A673 (cell line): ENCODE measurements around the gene PCDHB16. TPM values are rescaled to one million over a fixed set of nuclear protein-coding genes. Genes with fewer than 3 reads are reported as not detected.
"Not testable (repeated sequence)": the region's sequence is repeated elsewhere in the genome, so short reads cannot be mapped to it uniquely, and the experiment has no call there.

Source experiments
- BruUV-seq: library from RNA; stranded (reverse); fragments of 400-500 nt; replicated peaks from 2 replicates; lab custom pipeline; 2021; lab: Mats Ljungman, UMichigan
- CTCF ChIA-PET: fragments of 300-600 bp; sonication (Branson Sonifier 250); formaldehyde crosslinking; loops from one replicate; lab custom pipeline; 2022; ENCODE audit warnings: antibody characterized with exemption; lab: Charles Lee
- POLR2A ChIA-PET: fragments of 300-600 bp; sonication (Branson Sonifier 250); formaldehyde crosslinking; loops from one replicate; lab custom pipeline; 2022; ENCODE audit warnings: antibody characterized with exemption; ENCODE audit not compliant: low non-redundant PET; lab: Charles Lee
- DNase-seq: peaks from one replicate; pipeline ENCODE4 v3.0.0-alpha.2; 2015; ENCODE audit warnings: low spot score
- H3K27ac ChIP-seq: fragments of 200-600 bp; sonication (generic); 2 replicates; pipeline ENCODE4 v1.5.1; 2016; ENCODE audit warnings: mixed run types, low read depth, mild to moderate bottlenecking, mixed read lengths, antibody characterized with exemption, low read length; ENCODE audit not compliant: poor library complexity, severe bottlenecking
- H3K27me3 ChIP-seq: fragments of 200-600 bp; sonication (generic); replicated peaks from 2 replicates; pipeline ENCODE4 v1.6.1; 2017; ENCODE audit warnings: mixed run types, low read depth, mild to moderate bottlenecking, mixed read lengths, antibody characterized with exemption, low read length; ENCODE audit not compliant: insufficient read depth, poor library complexity
- H3K36me3 ChIP-seq: fragments of 200-600 bp; sonication (generic); 2 replicates; pipeline ENCODE4 v1.6.1; 2016; ENCODE audit warnings: mixed run types, mild to moderate bottlenecking, mixed read lengths, antibody characterized with exemption, low read length; ENCODE audit not compliant: insufficient read depth, poor library complexity, severe bottlenecking
- H3K4me1 ChIP-seq: fragments of 200-600 bp; sonication (generic); 2 replicates; pipeline ENCODE4 v1.6.1; 2017; ENCODE audit warnings: mixed run types, mild to moderate bottlenecking, mixed read lengths, antibody characterized with exemption, low read length; ENCODE audit not compliant: insufficient read depth, poor library complexity, severe bottlenecking
- H3K4me3 ChIP-seq: fragments of 200-600 bp; sonication (generic); 2 replicates; pipeline ENCODE4 v1.5.1; 2016; ENCODE audit warnings: low read depth, mixed run types, mild to moderate bottlenecking, mixed read lengths, low read length; ENCODE audit not compliant: poor library complexity, severe bottlenecking
- H3K9me3 ChIP-seq: fragments of 200-600 bp; sonication (generic); 2 replicates; pipeline ENCODE4 v1.6.1; 2016; ENCODE audit warnings: mixed run types, low read depth, mild to moderate bottlenecking, mixed read lengths, antibody characterized with exemption, low read length; ENCODE audit not compliant: poor library complexity, severe bottlenecking
- EZH2 ChIP-seq: fragments of 200-600 bp; sonication (generic); IDR thresholded peaks from 2 replicates; pipeline ENCODE4 v1.6.1; 2017; ENCODE audit warnings: borderline replicate concordance, low read depth, mild to moderate bottlenecking, mixed read lengths, antibody characterized with exemption, low read length; ENCODE audit not compliant: poor library complexity, severe bottlenecking
- intact Hi-C: fragments of 100-400 bp; cut with micrococcal nuclease; formaldehyde crosslinking; loops from one replicate; pipeline ENCODE4 v1.10.0; 2022; ENCODE audit not compliant: unreplicated experiment
- total RNA-seq: library from RNA; stranded (reverse); gene quantifications from 2 replicates; pipeline ENCODE4 v1.2.3, GENCODE V29; 2021
- TF ChIP-seq, protein P1 (sequence below): fragments of 300-800, 200-600 bp; sonication (generic); conservative IDR thresholded peaks from 2 replicates; pipeline ENCODE4 v1.5.1; 2017; ENCODE audit warnings: low read depth, mild to moderate bottlenecking, antibody characterized with exemption, low read length, moderate library complexity, mixed read lengths

The PCDHB16 gene
- total RNA-seq, 1 experiment from 2014 or later = 11.3 TPM

DNA sequence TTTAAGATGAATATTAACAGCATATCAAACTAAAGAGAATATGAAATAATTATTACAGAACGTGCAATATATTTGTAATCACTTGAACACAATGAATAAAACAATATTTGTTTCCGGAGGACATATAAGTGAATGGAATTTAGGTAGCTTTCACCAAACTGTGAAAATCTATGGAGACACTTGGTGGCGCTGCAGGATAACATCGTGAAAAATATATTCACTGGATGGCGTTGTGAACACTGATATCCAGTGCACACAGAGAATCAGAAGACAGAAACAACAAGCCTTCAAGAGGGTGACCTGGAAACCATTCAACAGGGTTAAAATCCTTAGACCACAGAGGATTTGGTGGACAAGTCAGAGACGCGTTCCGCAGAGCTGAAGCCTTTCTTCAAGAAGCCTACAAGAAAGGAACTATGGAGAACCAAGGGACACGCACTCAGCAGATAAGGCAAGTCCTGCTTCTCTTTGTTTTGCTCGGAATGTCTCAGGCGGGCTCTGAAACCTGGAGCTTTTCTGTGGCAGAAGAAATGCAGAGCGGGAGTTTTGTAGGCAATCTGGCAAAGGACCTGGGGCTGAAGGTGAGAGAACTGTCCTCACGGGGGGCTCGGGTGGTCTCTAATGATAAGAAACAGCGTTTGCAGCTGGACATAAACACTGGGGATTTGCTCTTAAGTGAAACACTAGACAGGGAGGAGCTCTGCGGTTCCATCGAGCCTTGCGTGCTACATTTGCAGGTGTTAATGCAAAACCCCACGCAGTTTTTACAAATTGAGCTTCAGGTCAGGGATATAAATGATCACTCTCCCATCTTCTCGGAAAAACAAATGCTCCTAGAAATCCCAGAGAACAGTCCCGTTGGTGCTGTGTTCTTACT, 17.4 kb downstream of the PCDHB16 start, which contains the start of gene PCDHB11:
TSS of gene PCDHB11 (plus strand) at position 269 of the 877 bp plus-strand sequence. CDS start at position 417, 148 bp downstream.
- TSS peak; percentile 70 for BruUV-seq
- H3K4me3 ChIP-seq = peak within 1 kb of the TSS; percentile 54
- TF ChIP-seq, protein P1, sequence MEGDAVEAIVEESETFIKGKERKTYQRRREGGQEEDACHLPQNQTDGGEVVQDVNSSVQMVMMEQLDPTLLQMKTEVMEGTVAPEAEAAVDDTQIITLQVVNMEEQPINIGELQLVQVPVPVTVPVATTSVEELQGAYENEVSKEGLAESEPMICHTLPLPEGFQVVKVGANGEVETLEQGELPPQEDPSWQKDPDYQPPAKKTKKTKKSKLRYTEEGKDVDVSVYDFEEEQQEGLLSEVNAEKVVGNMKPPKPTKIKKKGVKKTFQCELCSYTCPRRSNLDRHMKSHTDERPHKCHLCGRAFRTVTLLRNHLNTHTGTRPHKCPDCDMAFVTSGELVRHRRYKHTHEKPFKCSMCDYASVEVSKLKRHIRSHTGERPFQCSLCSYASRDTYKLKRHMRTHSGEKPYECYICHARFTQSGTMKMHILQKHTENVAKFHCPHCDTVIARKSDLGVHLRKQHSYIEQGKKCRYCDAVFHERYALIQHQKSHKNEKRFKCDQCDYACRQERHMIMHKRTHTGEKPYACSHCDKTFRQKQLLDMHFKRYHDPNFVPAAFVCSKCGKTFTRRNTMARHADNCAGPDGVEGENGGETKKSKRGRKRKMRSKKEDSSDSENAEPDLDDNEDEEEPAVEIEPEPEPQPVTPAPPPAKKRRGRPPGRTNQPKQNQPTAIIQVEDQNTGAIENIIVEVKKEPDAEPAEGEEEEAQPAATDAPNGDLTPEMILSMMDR = peak; percentile 85
- no peak for TF ChIP-seq EZH2
- H3K27ac ChIP-seq = peak within 1 kb of the TSS; percentile 77
- DNase-seq = peak; percentile 84
- no peaks in the 10 kb centered on the region for H3K27me3 ChIP-seq
- ChIA-PET CTCF (interaction anchor here (0.5 to 1.9 kb wide), 12 partner anchors 9 to 368 kb away, joined by 3 to 9 read pairs (median 5); partner anchors contain the start of genes PCDHB14, PCDHB16, PCDHB8 and PCDHB9), POLR2A (no interaction called here)
- H3K36me3 ChIP-seq = no peaks in the 10 kb centered on the region
- H3K9me3 ChIP-seq = peaks cover 19% of the 10 kb centered on the region
- intact Hi-C loops = loop anchor here (1.0 kb wide), 1 partner anchor 361 kb away; no protein-coding TSS in a partner anchor
- H3K4me1 ChIP-seq = no peaks in the 10 kb centered on the region

DNA sequence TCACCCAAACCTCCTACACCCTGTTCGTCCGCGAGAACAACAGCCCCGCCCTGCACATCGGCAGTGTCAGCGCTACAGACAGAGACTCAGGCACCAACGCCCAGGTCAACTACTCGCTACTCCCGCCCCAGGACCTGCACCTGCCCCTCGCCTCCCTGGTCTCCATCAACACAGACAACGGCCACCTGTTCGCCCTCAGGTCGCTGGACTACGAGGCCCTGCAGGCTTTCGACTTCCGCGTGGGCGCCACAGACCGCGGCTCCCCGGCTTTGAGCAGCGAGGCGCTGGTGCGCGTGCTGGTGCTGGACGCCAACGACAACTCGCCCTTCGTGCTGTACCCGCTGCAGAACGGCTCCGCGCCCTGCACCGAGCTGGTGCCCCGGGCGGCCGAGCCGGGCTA, 18.9 kb downstream of the PCDHB16 start:
- H3K4me1 ChIP-seq, DNase-seq, intact Hi-C loops, BruUV-seq, H3K36me3 ChIP-seq, H3K27me3 ChIP-seq, H3K4me3 ChIP-seq, H3K27ac ChIP-seq, POLR2A ChIA-PET: not testable (repeated sequence)
- CTCF ChIA-PET = interaction anchor here (0.6 kb wide), 1 partner anchor 689 kb away, joined by 3 read pairs; no protein-coding TSS in a partner anchor
- H3K9me3 ChIP-seq = peaks cover 15% of the 10 kb centered on the region

- POLR2A ChIA-PET, H3K36me3 ChIP-seq, H3K27me3 ChIP-seq, H3K27ac ChIP-seq, BruUV-seq, H3K4me3 ChIP-seq, H3K4me1 ChIP-seq, H3K9me3 ChIP-seq, DNase-seq, intact Hi-C loops: not testable (repeated sequence)
- CTCF ChIA-PET = interaction anchor here (0.6 kb wide), 1 partner anchor 688 kb away, joined by 3 read pairs; no protein-coding TSS in a partner anchor
Measured at GRCh38 chr5:141201646-141202045, 19.5 kb downstream of the PCDHB16 start.

- no TSS peak for BruUV-seq
- Histone ChIP-seq H3K36me3 (no peaks in the 10 kb centered on the region), H3K27ac (no peak within 1 kb of the TSS), H3K4me1 (no peaks in the 10 kb centered on the region), H3K4me3 (peak within 1 kb of the TSS; percentile 8), H3K27me3 (no peaks in the 10 kb centered on the region), H3K9me3 (peaks cover 3% of the 10 kb centered on the region)
- POLR2A ChIA-PET = no interaction called here
- DNase-seq = peak; percentile 56
- intact Hi-C loops = no loop called here
- no peak for TF ChIP-seq EZH2
- TF ChIP-seq, protein P1 = peak; percentile 52
- CTCF ChIA-PET = interaction anchor here (0.8 to 0.9 kb wide), 3 partner anchors 9 to 352 kb away, joined by 3 read pairs; partner anchors contain the start of genes PCDHB11 and PCDHB6
Measured at GRCh38 chr5:141208478-141208877, 26.3 kb downstream of the PCDHB16 start, which contains the start of gene PCDHB12. PCDHB12 (plus strand) TSS chr5:141208719; CDS start chr5:141208908, 189 bp downstream.

DNA sequence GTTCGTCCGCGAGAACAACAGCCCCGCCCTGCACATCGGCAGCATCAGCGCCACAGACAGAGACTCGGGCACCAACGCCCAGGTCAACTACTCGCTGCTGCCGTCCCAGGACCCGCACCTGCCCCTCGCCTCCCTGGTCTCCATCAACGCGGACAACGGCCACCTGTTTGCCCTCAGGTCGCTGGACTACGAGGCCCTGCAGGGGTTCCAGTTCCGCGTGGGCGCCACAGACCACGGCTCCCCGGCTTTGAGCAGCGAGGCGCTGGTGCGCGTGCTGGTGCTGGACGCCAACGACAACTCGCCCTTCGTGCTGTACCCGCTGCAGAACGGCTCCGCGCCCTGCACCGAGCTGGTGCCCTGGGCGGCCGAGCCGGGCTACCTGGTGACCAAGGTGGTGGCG, 28.1 kb downstream of the PCDHB16 start:
- H3K4me1 ChIP-seq, POLR2A ChIA-PET, intact Hi-C loops, DNase-seq, BruUV-seq, CTCF ChIA-PET, H3K9me3 ChIP-seq, H3K27me3 ChIP-seq, H3K4me3 ChIP-seq, H3K27ac ChIP-seq, H3K36me3 ChIP-seq: not testable (repeated sequence)
